ENCODE measurements around the gene KLB.
"Not testable (repeated sequence)": the region's sequence is repeated elsewhere in the genome, so short reads cannot be mapped to it uniquely, and the experiment has no call there.

Gene KLB

GRCh38 chr4:39422247-39422646 is 15.5 kb downstream of the KLB start:
- no peak overlapping the region for H3K4me2 ChIP-seq (ENCODE audit: insufficient read depth, low read length)
- ATAC-seq (ENCODE audit: insufficient read depth, low read depth) (no peak), DNase-seq (no peak)
- no peak overlapping the region for H3K27ac ChIP-seq (ENCODE audit: low read length)
- H3K9me3 ChIP-seq (ENCODE audit: insufficient read depth, low read length, severe bottlenecking) = no peaks in the 10 kb centered on the region
- H3K27me3 ChIP-seq (ENCODE audit: insufficient read depth, low read length, poor library complexity) = no peaks in the 10 kb centered on the region
- H4K20me1 ChIP-seq (ENCODE audit: insufficient read depth, low read length) = no peaks in the 10 kb centered on the region
- no peaks in the 10 kb centered on the region for H3K4me1 ChIP-seq (ENCODE audit: insufficient read depth, low read length)
- H3K36me3 ChIP-seq (ENCODE audit: insufficient read depth, low read length) = no peaks in the 10 kb centered on the region
- TF ChIP-seq CTCF (IDR thresholded peaks at IDR 0.05; ENCODE audit: borderline replicate concordance, extremely low read depth, low read length, poor library complexity, severe bottlenecking) (no peak), EZH2 (IDR thresholded peaks at IDR 0.05; ENCODE audit: borderline replicate concordance, low read depth, low read length, severe bottlenecking) (no peak)
- no peak overlapping the region for H3K9ac ChIP-seq (ENCODE audit: low read depth, low read length)
- H2AFZ ChIP-seq (ENCODE audit: low read depth, low read length) = no peak overlapping the region
- no peaks in the 10 kb centered on the region for H3K79me2 ChIP-seq (ENCODE audit: insufficient read depth, low read length)
- no peak overlapping the region for H3K4me3 ChIP-seq (ENCODE audit: low read depth in 1 of 2, low read length in 2 of 2)

- H3K4me1 ChIP-seq (ENCODE audit: insufficient read depth, low read length); H3K9ac ChIP-seq (ENCODE audit: low read depth, low read length); ATAC-seq (ENCODE audit: insufficient read depth, low read depth); H3K4me3 ChIP-seq (ENCODE audit: low read depth in 1 of 2, low read length in 2 of 2); H3K27ac ChIP-seq (ENCODE audit: low read length); H3K36me3 ChIP-seq (ENCODE audit: insufficient read depth, low read length); H3K79me2 ChIP-seq (ENCODE audit: insufficient read depth, low read length); H4K20me1 ChIP-seq (ENCODE audit: insufficient read depth, low read length); DNase-seq; H3K4me2 ChIP-seq (ENCODE audit: insufficient read depth, low read length); H3K27me3 ChIP-seq (ENCODE audit: insufficient read depth, low read length, poor library complexity); H2AFZ ChIP-seq (ENCODE audit: low read depth, low read length); H3K9me3 ChIP-seq (ENCODE audit: insufficient read depth, low read length, severe bottlenecking): not testable (repeated sequence)
Observed at GRCh38 chr4:39425297-39425696, 18.6 kb downstream of the KLB start.

DNA sequence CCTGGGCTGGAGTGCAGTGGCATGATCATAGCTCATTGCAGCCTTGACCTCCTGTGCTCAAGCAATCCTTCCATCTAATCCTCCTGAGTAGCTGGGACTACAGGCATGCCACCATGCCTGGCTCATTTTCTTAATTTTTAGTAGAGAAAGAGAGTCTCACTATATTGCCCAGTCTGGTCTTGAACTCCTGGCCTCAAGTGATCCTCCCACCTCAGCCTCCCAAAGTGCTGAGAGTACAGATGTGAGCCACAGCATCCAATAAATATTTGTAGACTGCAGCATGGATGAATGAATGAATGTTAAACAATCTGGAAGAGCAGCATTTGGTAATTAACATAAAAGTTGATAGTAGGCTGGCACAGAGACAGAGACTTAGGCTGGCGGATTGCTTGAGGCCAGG is 20.0 kb downstream of the KLB start:
- DNase-seq (no peak), ATAC-seq (ENCODE audit: insufficient read depth, low read depth) (no peak)

DNA sequence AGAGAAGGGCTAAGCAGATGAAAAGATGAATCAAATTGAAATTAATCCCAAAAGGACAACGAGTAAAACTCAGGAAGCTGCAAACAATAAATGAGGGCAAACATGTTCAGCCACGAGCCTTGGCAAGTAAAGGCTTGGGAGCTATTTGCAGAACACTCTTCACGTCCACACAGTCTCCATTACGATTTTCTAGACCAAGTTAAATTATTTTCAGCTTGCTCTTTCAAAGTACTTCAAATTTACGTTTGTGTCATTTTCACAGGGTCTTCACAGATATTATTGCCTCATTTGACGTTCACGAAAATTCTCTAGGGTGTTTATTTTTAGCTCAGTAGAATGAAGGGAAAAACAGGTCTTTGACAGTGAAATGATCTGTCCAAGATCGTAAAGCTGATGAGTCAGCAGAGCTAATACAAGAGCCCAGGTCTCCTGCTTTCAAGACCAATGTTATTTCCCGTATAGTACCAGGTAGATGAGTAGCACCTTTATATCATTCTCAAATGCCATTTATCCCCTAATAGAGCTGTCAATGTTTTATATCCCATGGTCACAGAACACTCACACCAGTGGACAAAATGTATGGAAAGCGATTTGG is 20.9 kb downstream of the KLB start:
- Histone ChIP-seq H3K9me3 (ENCODE audit: insufficient read depth, low read length, severe bottlenecking) (no peaks in the 10 kb centered on the region), H3K4me1 (ENCODE audit: insufficient read depth, low read length) (no peaks in the 10 kb centered on the region), H3K4me2 (ENCODE audit: insufficient read depth, low read length) (no peak overlapping the region), H4K20me1 (ENCODE audit: insufficient read depth, low read length) (no peaks in the 10 kb centered on the region), H3K4me3 (ENCODE audit: low read depth in 1 of 2, low read length in 2 of 2) (no peak overlapping the region), H3K27ac (ENCODE audit: low read length) (no peak overlapping the region), H3K27me3 (ENCODE audit: insufficient read depth, low read length, poor library complexity) (no peaks in the 10 kb centered on the region), H2AFZ (ENCODE audit: low read depth, low read length) (no peak overlapping the region), H3K79me2 (ENCODE audit: insufficient read depth, low read length) (no peaks in the 10 kb centered on the region), H3K36me3 (ENCODE audit: insufficient read depth, low read length) (no peaks in the 10 kb centered on the region), H3K9ac (ENCODE audit: low read depth, low read length) (no peak overlapping the region)
- ATAC-seq (ENCODE audit: insufficient read depth, low read depth) (no peak), DNase-seq (no peak)
- TF ChIP-seq CTCF (IDR thresholded peaks at IDR 0.05; ENCODE audit: borderline replicate concordance, extremely low read depth, low read length, poor library complexity, severe bottlenecking) (no peak), EZH2 (IDR thresholded peaks at IDR 0.05; ENCODE audit: borderline replicate concordance, low read depth, low read length, severe bottlenecking) (no peak)

More for the DNA sequence above, 20.0 kb downstream of the KLB start:
- Histone ChIP-seq H4K20me1 (ENCODE audit: insufficient read depth, low read length) (no peaks in the 10 kb centered on the region), H3K79me2 (ENCODE audit: insufficient read depth, low read length) (no peaks in the 10 kb centered on the region), H3K27me3 (ENCODE audit: insufficient read depth, low read length, poor library complexity) (no peaks in the 10 kb centered on the region), H2AFZ (ENCODE audit: low read depth, low read length) (no peak overlapping the region), H3K4me1 (ENCODE audit: insufficient read depth, low read length) (no peaks in the 10 kb centered on the region), H3K4me3 (ENCODE audit: low read depth in 1 of 2, low read length in 2 of 2) (no peak overlapping the region), H3K9me3 (ENCODE audit: insufficient read depth, low read length, severe bottlenecking) (no peaks in the 10 kb centered on the region), H3K27ac (ENCODE audit: low read length) (no peak overlapping the region), H3K4me2 (ENCODE audit: insufficient read depth, low read length) (no peak overlapping the region), H3K36me3 (ENCODE audit: insufficient read depth, low read length) (no peaks in the 10 kb centered on the region), H3K9ac (ENCODE audit: low read depth, low read length) (no peak overlapping the region)
- TF ChIP-seq EZH2 (IDR thresholded peaks at IDR 0.05; ENCODE audit: borderline replicate concordance, low read depth, low read length, severe bottlenecking) = no peak

Data from DND-41 (cell line).